Renal cortex interstitium (tissue), 3 donors: ENCODE measurements around the gene SLC36A4. TPM values are rescaled to one million over a fixed set of nuclear protein-coding genes. Genes with fewer than 3 reads are reported as not detected.

ENCODE experiments used
- polyA plus RNA-seq, 3 donors: library from polyadenylated mRNA; unstranded; fragments of 120-200 nt; gene quantifications; one replicate each; pipeline ENCODE4 v1.2.1, GENCODE V29; 2013; ENCODE audit not compliant: insufficient read length in 3 of 3

Gene SLC36A4
- polyA plus RNA-seq, 3 donors, result 14.4 to 20.6 (median 20.4) TPM

Other genes with a start within 250 kb of the SLC36A4 start
- gene MTNR1B, start 228.3 kb downstream of the SLC36A4 start, polyA plus RNA-seq, result not detected
- gene DEUP1, start 132.8 kb upstream of the SLC36A4 start, polyA plus RNA-seq, result 1 to 10 TPM in 2 of 3 donors, under 1 TPM in 1; 0.86 to 1.9 (median 1.2) TPM